GM12864 (cell line): ENCODE measurements around the gene PALLD.
"Not testable (repeated sequence)": the region's sequence is repeated elsewhere in the genome, so short reads cannot be mapped to it uniquely, and the experiment has no call there.

Experiments used
- DNase-seq: peaks from one replicate; pipeline ENCODE4 v3.0.0-alpha.2; 2011; ENCODE audit warnings: low read depth
- H3K4me3 ChIP-seq: 2 replicates; pipeline ENCODE4 v1.5.1; 2011; ENCODE audit warnings: mild to moderate bottlenecking, low read depth, low read length, control low read depth
- CTCF ChIP-seq: IDR thresholded peaks from 2 replicates; pipeline ENCODE4 v1.5.1; 2011; ENCODE audit warnings: low read depth, mild to moderate bottlenecking, moderate library complexity, low read length, control low read depth, inconsistent platforms; ENCODE audit errors: missing control alignments

PALLD gene

DNA sequence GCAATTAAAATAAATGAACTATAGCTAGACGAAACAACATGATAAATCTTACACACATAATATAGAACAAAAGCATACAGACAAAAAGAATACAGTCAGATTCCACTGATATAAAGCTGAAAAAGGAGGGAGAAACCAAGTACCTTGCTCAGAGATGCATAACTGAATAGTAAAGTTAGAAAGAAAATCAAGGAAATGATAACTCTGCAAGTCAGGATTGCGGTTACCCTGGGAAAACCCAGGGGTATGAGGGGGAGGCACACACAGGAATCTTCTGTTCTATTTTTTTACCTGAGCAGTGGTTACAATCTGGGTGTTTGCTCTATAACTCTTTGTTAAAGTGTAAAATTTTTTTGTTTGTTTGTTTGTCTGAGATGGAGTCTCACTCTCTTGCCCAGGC is 304.1 kb downstream of the PALLD start:
- H3K4me3 ChIP-seq, result no peak overlapping the region
- TF ChIP-seq CTCF, result no peak
- no peak for DNase-seq

- TF ChIP-seq CTCF, result no peak
- no peak overlapping the region for H3K4me3 ChIP-seq
- DNase-seq, result no peak
Observed at GRCh38 chr4:168802222-168802621, 305.4 kb downstream of the PALLD start.

GRCh38 chr4:168803052-168803451 is 306.2 kb downstream of the PALLD start:
- H3K4me3 ChIP-seq, DNase-seq: not testable (repeated sequence)

DNA sequence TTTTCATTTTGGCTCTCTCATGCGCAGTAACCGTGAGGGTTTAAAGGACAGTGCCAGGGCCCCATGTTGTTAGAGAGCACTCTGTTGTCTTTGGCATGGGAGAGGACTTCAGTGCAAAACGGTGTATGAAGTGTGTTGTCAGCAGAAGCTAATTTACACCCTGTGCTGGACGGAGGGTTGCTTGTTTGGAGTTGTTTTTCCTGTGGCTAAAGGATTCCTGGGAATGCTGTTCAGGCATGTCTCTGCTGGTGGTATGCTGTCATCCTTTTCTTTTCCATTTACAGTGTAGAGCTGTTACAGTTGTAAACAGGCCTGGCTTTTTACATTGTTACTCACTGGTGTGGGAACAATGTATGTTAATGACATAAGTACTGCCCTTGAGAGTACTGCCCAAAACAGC is 306.9 kb downstream of the PALLD start:
- DNase-seq, result no peak

DNA sequence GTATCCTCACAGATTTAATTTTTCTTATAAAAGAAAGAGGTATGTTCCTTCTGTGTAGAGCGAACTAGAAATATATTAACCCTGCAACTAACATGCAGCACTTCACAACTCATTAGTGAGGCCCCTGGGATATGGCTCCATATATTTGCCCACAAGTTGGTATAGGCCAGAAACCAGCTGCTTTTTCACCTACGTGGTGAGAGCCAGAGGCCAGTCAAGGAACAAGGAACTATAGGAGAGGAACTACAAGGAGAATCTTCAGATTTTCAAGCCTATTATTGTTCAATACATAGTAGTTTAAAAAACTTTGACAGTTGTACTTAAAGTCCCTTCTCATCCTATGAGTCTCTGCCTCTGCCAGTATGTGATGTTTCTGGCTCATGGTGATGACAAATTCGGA is 307.3 kb downstream of the PALLD start:
- no peak overlapping the region for H3K4me3 ChIP-seq
- TF ChIP-seq CTCF, result no peak
- no peak for DNase-seq

More for the DNA sequence above, 306.9 kb downstream of the PALLD start:
- no peak overlapping the region for H3K4me3 ChIP-seq
- no peak for TF ChIP-seq CTCF

DNA sequence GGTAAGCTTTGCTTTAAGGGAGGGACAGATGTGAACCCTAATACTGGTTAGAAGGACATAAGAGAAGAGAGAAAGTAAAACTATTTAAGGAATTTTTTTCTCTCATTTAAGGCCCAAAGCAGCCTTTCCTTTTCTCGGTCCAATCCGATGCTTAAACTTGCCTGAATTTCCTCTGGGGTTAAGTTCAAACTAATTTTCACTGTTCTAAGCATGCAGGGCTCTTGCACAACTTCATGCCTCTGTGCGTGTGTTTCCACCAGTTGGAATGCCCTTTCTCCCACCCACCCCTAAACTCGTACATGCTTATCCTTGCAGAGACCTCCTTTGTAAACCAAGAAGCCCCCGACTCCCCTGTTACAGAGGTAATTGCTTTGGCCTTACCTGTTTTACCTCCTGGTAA is 308.5 kb downstream of the PALLD start:
- H3K4me3 ChIP-seq, result no peak overlapping the region
- TF ChIP-seq CTCF, result no peak
- no peak for DNase-seq

- not testable (repeated sequence) for H3K4me3 ChIP-seq, DNase-seq
Observed at GRCh38 chr4:168806247-168806646, 309.4 kb downstream of the PALLD start.

- no peak for DNase-seq
- TF ChIP-seq CTCF, result no peak
- H3K4me3 ChIP-seq, result no peak overlapping the region
Observed at GRCh38 chr4:168811207-168811606, 314.4 kb downstream of the PALLD start.
